Measurements from ENCODE around the gene STN1.

STN1 gene

DNA sequence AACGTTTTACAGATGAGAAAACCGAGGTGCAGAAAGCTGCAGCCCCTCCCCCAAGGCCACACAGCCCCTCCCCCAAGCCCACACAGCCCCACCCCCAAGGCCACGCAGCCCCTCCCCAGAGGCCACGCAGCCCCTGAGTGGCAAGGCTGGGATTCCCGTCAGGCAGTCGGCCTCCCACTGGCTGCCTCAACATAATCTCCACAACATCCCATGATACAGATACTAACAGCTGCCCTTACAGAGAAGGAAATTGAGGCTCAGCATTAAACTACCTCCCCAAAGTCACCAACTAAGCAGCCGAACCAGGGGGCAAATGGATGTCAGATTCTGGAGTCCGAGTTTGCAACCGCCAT, 78.5 kb downstream of the STN1 start:
- Histone ChIP-seq H3K9me3 (replicated peaks; ENCODE audit: low read length) (no peaks in the 10 kb centered on the region), H3K4me3 (ENCODE audit: low read length) (no peak overlapping the region), H3K36me3 (ENCODE audit: insufficient read depth, low read length) (no peaks in the 10 kb centered on the region), H3K9ac (ENCODE audit: low read depth, low read length) (peak overlapping the region; percentile 2), H3K4me2 (ENCODE audit: low read length) (peak overlapping the region; percentile 61), H3K4me1 (ENCODE audit: control insufficient read depth, insufficient read depth, low read length) (peaks cover 66% of the 10 kb centered on the region), H3K27me3 (ENCODE audit: control insufficient read depth, insufficient read depth, low read length) (no peaks in the 10 kb centered on the region)

DNA sequence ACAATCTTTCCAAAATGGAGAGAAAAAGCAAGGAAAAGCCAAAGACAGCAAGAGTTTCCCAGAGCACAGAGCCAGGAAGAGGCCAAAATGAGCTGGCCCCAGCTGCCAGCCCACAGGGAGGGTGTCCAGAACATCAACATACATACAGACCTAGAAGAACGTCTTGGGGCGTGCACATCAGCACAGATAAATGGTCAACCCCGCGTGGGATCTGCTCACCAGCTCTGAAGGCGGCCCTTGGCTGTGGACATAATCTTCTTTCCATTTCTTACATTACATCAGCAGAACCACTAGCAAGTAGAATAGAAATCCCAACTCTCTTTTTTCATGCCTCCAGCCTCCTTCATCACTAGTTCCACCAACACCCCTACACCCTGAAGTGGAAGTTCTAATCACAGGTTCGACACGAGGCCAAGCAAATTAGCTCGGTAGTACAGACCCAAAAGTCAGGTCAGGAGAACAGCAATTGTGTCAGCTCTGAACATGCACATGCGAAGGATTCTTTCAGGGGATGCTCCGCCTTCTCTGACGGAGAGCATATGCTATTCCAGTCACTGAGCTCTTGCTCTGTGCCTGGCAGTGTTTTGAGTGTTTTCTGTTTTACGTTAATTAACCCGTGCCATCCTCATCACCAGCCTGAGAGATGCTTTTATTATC, 79.0 kb downstream of the STN1 start:
- H3K4me1 ChIP-seq (ENCODE audit: control insufficient read depth, insufficient read depth, low read length): peaks cover 65% of the 10 kb centered on the region
- H3K4me3 ChIP-seq (ENCODE audit: low read length): no peak overlapping the region
- no peaks in the 10 kb centered on the region for H3K27me3 ChIP-seq (ENCODE audit: control insufficient read depth, insufficient read depth, low read length)
- H3K9me3 ChIP-seq (replicated peaks; ENCODE audit: low read length): no peaks in the 10 kb centered on the region
- H3K9ac ChIP-seq (ENCODE audit: low read depth, low read length): peak overlapping the region; percentile 27
- H3K36me3 ChIP-seq (ENCODE audit: insufficient read depth, low read length): no peaks in the 10 kb centered on the region
- peak overlapping the region; percentile 7 for H3K4me2 ChIP-seq (ENCODE audit: low read length)

- H3K36me3 ChIP-seq (ENCODE audit: insufficient read depth, low read length): no peaks in the 10 kb centered on the region
- H3K9me3 ChIP-seq (replicated peaks; ENCODE audit: low read length): no peaks in the 10 kb centered on the region
- H3K27me3 ChIP-seq (ENCODE audit: control insufficient read depth, insufficient read depth, low read length): no peaks in the 10 kb centered on the region
- H3K4me3 ChIP-seq (ENCODE audit: low read length): no peak overlapping the region
- peaks cover 61% of the 10 kb centered on the region for H3K4me1 ChIP-seq (ENCODE audit: control insufficient read depth, insufficient read depth, low read length)
- no peak overlapping the region for H3K9ac ChIP-seq (ENCODE audit: low read depth, low read length)
- H3K4me2 ChIP-seq (ENCODE audit: low read length): peak overlapping the region; percentile 7
These were observed 80.0 kb downstream of the STN1 start for GRCh38 chr10:103838070-103838395.

- Histone ChIP-seq H3K9me3 (replicated peaks; ENCODE audit: low read length) (no peaks in the 10 kb centered on the region), H3K9ac (ENCODE audit: low read depth, low read length) (no peak overlapping the region), H3K36me3 (ENCODE audit: insufficient read depth, low read length) (no peaks in the 10 kb centered on the region), H3K4me1 (ENCODE audit: control insufficient read depth, insufficient read depth, low read length) (peaks cover 58% of the 10 kb centered on the region), H3K4me2 (ENCODE audit: low read length) (peak overlapping the region; percentile 7), H3K27me3 (ENCODE audit: control insufficient read depth, insufficient read depth, low read length) (no peaks in the 10 kb centered on the region), H3K4me3 (ENCODE audit: low read length) (no peak overlapping the region)
These were observed 80.5 kb downstream of the STN1 start for GRCh38 chr10:103837370-103838069.

- no peak overlapping the region for H3K9ac ChIP-seq (ENCODE audit: low read depth, low read length)
- H3K4me3 ChIP-seq (ENCODE audit: low read length): no peak overlapping the region
- H3K9me3 ChIP-seq (replicated peaks; ENCODE audit: low read length): no peaks in the 10 kb centered on the region
- no peak overlapping the region for H3K4me2 ChIP-seq (ENCODE audit: low read length)
- peaks cover 58% of the 10 kb centered on the region for H3K4me1 ChIP-seq (ENCODE audit: control insufficient read depth, insufficient read depth, low read length)
- H3K27me3 ChIP-seq (ENCODE audit: control insufficient read depth, insufficient read depth, low read length): no peaks in the 10 kb centered on the region
- H3K36me3 ChIP-seq (ENCODE audit: insufficient read depth, low read length): no peaks in the 10 kb centered on the region
These were observed 81.1 kb downstream of the STN1 start for GRCh38 chr10:103836861-103837260.

DNA sequence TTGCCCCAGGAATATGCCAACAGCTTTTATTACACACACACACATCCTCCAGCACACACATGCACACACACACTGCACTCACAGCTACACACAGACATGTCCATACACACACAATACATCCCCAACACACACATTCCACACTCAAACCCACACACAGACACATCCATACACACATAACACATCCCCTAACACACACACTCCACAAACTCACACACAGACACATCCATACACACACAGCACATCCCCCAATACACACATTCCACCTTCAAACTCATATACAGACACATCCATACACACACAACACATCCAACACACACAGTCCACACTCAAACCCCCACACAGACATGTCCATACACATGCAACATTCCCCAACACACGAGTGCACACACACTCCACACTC, 81.7 kb downstream of the STN1 start:
- H3K27me3 ChIP-seq (ENCODE audit: control insufficient read depth, insufficient read depth, low read length): no peaks in the 10 kb centered on the region
- no peak overlapping the region for H3K9ac ChIP-seq (ENCODE audit: low read depth, low read length)
- peaks cover 58% of the 10 kb centered on the region for H3K4me1 ChIP-seq (ENCODE audit: control insufficient read depth, insufficient read depth, low read length)
- no peaks in the 10 kb centered on the region for H3K9me3 ChIP-seq (replicated peaks; ENCODE audit: low read length)
- no peak overlapping the region for H3K4me3 ChIP-seq (ENCODE audit: low read length)
- no peak overlapping the region for H3K4me2 ChIP-seq (ENCODE audit: low read length)
- H3K36me3 ChIP-seq (ENCODE audit: insufficient read depth, low read length): no peaks in the 10 kb centered on the region

- H3K9me3 ChIP-seq (replicated peaks; ENCODE audit: low read length): no peaks in the 10 kb centered on the region
- peaks cover 52% of the 10 kb centered on the region for H3K4me1 ChIP-seq (ENCODE audit: control insufficient read depth, insufficient read depth, low read length)
- no peak overlapping the region for H3K9ac ChIP-seq (ENCODE audit: low read depth, low read length)
- H3K36me3 ChIP-seq (ENCODE audit: insufficient read depth, low read length): no peaks in the 10 kb centered on the region
- H3K4me3 ChIP-seq (ENCODE audit: low read length): no peak overlapping the region
- H3K4me2 ChIP-seq (ENCODE audit: low read length): no peak overlapping the region
- no peaks in the 10 kb centered on the region for H3K27me3 ChIP-seq (ENCODE audit: control insufficient read depth, insufficient read depth, low read length)
These were observed 82.6 kb downstream of the STN1 start for GRCh38 chr10:103835096-103836050.

- Histone ChIP-seq H3K4me3 (ENCODE audit: low read length) (no peak overlapping the region), H3K4me1 (ENCODE audit: control insufficient read depth, insufficient read depth, low read length) (peaks cover 44% of the 10 kb centered on the region), H3K4me2 (ENCODE audit: low read length) (no peak overlapping the region), H3K36me3 (ENCODE audit: insufficient read depth, low read length) (no peaks in the 10 kb centered on the region), H3K9ac (ENCODE audit: low read depth, low read length) (no peak overlapping the region), H3K27me3 (ENCODE audit: control insufficient read depth, insufficient read depth, low read length) (no peaks in the 10 kb centered on the region), H3K9me3 (replicated peaks; ENCODE audit: low read length) (no peaks in the 10 kb centered on the region)
These were observed 83.4 kb downstream of the STN1 start for GRCh38 chr10:103834436-103835095.

DNA sequence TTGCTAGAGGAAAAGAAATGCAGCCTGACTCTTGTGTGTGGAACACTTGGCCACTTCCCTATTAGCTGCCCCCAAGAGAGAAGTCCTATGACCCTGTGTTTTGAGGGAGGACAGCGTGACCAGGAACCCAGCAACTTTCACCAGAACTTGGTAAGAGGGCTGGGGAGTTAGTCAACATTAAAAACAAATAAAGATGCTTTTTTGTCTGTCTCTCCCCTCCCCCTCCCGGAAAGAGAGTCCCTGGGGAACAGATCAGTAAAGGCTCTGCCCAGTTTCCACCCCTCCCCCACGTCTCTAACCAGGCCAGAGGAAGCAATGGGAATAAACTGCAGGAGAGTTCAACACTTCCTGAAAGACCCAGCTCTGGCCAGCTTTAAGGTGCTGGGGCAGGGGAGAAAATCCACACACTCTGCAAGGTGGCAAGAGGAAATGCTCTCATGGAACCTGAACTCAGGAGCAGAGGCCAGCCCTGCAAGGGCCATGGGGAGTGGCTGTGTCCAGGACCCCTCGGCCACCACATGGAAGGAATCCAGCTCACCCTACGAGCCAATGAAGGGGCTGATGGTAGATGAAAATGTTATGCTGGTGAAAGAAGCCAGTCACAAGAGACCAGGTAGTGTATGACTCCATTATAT, 84.1 kb downstream of the STN1 start:
- H3K27me3 ChIP-seq (ENCODE audit: control insufficient read depth, insufficient read depth, low read length): no peaks in the 10 kb centered on the region
- no peak overlapping the region for H3K4me3 ChIP-seq (ENCODE audit: low read length)
- H3K36me3 ChIP-seq (ENCODE audit: insufficient read depth, low read length): no peaks in the 10 kb centered on the region
- no peak overlapping the region for H3K9ac ChIP-seq (ENCODE audit: low read depth, low read length)
- no peaks in the 10 kb centered on the region for H3K9me3 ChIP-seq (replicated peaks; ENCODE audit: low read length)
- H3K4me1 ChIP-seq (ENCODE audit: control insufficient read depth, insufficient read depth, low read length): peaks cover 38% of the 10 kb centered on the region
- H3K4me2 ChIP-seq (ENCODE audit: low read length): peak overlapping the region; percentile 42

GRCh38 chr10:103832806-103833205, 85.2 kb downstream of the STN1 start:
- H3K4me3 ChIP-seq (ENCODE audit: low read length): no peak overlapping the region
- H3K4me2 ChIP-seq (ENCODE audit: low read length): no peak overlapping the region
- H3K36me3 ChIP-seq (ENCODE audit: insufficient read depth, low read length): no peaks in the 10 kb centered on the region

More at GRCh38 chr10:103832806-103833205, 85.2 kb downstream of the STN1 start:
- Histone ChIP-seq H3K9ac (ENCODE audit: low read depth, low read length) (no peak overlapping the region), H3K4me1 (ENCODE audit: control insufficient read depth, insufficient read depth, low read length) (peaks cover 27% of the 10 kb centered on the region), H3K27me3 (ENCODE audit: control insufficient read depth, insufficient read depth, low read length) (no peaks in the 10 kb centered on the region), H3K9me3 (replicated peaks; ENCODE audit: low read length) (no peaks in the 10 kb centered on the region)
